PFSK-1 (cell line): ENCODE results near the gene LDHAL6A.

Source experiments
- FOXP2 ChIP-seq: optimal IDR thresholded peaks from 2 replicates; pipeline ENCODE3; 2011; ENCODE audit warnings: borderline replicate concordance, control low read depth, inconsistent platforms; ENCODE audit not compliant: insufficient read depth; ENCODE audit errors: extremely low read length, extremely low read depth
- POLR2AphosphoS5 ChIP-seq: IDR thresholded peaks from 2 replicates; pipeline ENCODE4 v1.6.1; 2012; ENCODE audit warnings: low read depth, mild to moderate bottlenecking, control low read depth, low read length, moderate library complexity
- SIN3A ChIP-seq: IDR thresholded peaks from 2 replicates; pipeline ENCODE4 v1.6.1; 2012; ENCODE audit warnings: mild to moderate bottlenecking, low read length, moderate library complexity, borderline replicate concordance; ENCODE audit not compliant: insufficient read depth
- TAF1 ChIP-seq: IDR thresholded peaks from 2 replicates; pipeline ENCODE4 v1.6.1; 2012; ENCODE audit warnings: low read length, control low read depth, borderline replicate concordance; ENCODE audit not compliant: insufficient read depth
- TF ChIP-seq, protein P1 (sequence below), 2 experiments: IDR thresholded peaks; 2 replicates each; pipeline versions ENCODE4 v1.6.1 to v1.8.0; 2011 to 2012; ENCODE audit warnings: low read depth in 2 of 2, low read length in 2 of 2, control low read depth in 1 of 2, inconsistent platforms in 1 of 2, mild to moderate bottlenecking in 1 of 2, moderate library complexity in 1 of 2; ENCODE audit not compliant: insufficient read depth in 1 of 2

LDHAL6A gene

DNA sequence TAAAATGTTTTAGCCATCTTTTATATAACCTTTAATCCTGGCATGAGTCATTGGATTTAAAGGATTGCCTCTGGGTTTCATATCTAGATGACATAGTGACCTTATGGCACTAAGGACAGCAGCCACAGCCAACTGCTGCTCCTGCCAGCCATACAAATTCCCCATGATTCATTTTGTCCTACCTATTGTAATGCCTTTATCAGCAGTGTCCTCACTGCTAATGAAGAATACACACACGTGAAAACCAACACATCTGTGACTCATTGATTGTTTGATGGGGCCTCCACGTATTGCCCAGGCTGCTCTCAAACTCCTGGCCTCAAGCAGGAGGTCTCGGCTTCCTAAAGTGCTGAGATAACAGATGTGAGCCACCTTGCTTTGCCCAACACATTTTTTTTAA is 1.8 kb downstream of the LDHAL6A start:
- TF ChIP-seq, protein P1, sequence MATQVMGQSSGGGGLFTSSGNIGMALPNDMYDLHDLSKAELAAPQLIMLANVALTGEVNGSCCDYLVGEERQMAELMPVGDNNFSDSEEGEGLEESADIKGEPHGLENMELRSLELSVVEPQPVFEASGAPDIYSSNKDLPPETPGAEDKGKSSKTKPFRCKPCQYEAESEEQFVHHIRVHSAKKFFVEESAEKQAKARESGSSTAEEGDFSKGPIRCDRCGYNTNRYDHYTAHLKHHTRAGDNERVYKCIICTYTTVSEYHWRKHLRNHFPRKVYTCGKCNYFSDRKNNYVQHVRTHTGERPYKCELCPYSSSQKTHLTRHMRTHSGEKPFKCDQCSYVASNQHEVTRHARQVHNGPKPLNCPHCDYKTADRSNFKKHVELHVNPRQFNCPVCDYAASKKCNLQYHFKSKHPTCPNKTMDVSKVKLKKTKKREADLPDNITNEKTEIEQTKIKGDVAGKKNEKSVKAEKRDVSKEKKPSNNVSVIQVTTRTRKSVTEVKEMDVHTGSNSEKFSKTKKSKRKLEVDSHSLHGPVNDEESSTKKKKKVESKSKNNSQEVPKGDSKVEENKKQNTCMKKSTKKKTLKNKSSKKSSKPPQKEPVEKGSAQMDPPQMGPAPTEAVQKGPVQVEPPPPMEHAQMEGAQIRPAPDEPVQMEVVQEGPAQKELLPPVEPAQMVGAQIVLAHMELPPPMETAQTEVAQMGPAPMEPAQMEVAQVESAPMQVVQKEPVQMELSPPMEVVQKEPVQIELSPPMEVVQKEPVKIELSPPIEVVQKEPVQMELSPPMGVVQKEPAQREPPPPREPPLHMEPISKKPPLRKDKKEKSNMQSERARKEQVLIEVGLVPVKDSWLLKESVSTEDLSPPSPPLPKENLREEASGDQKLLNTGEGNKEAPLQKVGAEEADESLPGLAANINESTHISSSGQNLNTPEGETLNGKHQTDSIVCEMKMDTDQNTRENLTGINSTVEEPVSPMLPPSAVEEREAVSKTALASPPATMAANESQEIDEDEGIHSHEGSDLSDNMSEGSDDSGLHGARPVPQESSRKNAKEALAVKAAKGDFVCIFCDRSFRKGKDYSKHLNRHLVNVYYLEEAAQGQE (IDR thresholded peaks at IDR 0.05; ENCODE audit: insufficient read depth in 1 of 2, low read depth in 2 of 2, low read length in 2 of 2) = peak in 1 of 2 experiments; percentile 43; a peak in 1 of 4 replicates
- no peak for TF ChIP-seq TAF1
- no peak for TF ChIP-seq FOXP2
- TF ChIP-seq POLR2AphosphoS5 = no peak
- TF ChIP-seq SIN3A = no peak

DNA sequence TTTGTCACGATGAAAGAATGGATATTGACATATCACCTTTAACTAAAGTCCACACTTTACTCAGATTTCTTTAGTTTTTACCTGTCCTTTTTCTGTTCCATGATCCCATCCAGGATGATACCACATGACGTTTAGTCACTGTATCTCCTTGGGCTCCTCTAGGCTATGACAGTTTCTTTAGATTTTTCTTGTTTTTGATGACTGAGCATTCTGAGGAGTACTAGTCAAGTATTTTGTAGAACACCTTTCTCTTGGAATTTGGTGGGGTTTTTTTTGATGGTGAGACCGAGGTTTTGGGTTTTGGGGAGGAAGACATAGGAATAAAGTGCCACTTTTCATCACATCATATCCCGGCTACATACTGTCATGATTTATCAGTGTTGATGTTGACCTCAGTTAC is 4.0 kb downstream of the LDHAL6A start:
- TF ChIP-seq, protein P1 (IDR thresholded peaks at IDR 0.05; ENCODE audit: insufficient read depth in 1 of 2, low read depth in 2 of 2, low read length in 2 of 2) = no peak
- TF ChIP-seq FOXP2 (no peak), POLR2AphosphoS5 (no peak), SIN3A (no peak), TAF1 (no peak)

DNA sequence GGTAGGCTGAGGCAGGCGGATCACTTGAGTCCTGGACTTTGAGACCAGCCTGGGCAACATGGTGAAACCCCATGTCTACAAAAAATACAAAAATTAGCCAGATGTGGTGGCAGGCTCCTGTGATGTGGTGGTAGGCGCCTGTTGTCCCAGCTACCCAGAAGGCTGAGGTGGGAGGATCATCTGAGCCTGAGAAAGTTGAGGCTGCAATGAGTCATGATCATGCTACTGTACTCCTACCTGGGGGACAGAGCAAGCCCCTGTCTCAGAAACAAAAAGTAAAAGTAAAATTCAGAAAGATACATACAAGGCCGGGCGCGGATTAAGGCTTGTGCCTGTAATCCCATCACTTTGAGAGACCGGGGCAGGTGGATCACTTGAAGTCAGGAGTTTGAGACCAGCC is 6.3 kb downstream of the LDHAL6A start:
- TF ChIP-seq TAF1 (no peak), FOXP2 (no peak)
- TF ChIP-seq, protein P1 (IDR thresholded peaks at IDR 0.05; ENCODE audit: insufficient read depth in 1 of 2, low read depth in 2 of 2, low read length in 2 of 2) = no peak

DNA sequence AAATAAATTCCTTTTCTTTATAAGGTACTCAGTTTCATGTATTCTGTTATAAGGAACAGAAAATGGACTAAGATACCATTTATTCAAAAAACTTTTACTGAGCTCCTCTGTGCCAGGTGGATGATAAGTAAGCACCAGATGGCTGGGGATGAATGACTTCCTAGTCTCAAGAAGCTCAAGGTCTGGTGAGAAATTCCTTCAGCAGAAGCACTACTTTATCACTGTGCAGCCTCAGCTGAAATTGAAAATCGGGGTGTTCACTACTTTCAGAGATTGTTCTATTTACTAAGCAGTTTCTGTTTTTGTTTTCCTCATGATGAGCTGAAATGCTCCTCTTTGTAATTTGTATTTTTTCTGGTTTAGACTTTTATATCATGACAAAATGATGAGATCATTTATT is 7.8 kb downstream of the LDHAL6A start:
- TF ChIP-seq SIN3A (no peak), FOXP2 (no peak), POLR2AphosphoS5 (no peak), TAF1 (no peak)
- TF ChIP-seq, protein P1 (IDR thresholded peaks at IDR 0.05; ENCODE audit: insufficient read depth in 1 of 2, low read depth in 2 of 2, low read length in 2 of 2) = no peak

DNA sequence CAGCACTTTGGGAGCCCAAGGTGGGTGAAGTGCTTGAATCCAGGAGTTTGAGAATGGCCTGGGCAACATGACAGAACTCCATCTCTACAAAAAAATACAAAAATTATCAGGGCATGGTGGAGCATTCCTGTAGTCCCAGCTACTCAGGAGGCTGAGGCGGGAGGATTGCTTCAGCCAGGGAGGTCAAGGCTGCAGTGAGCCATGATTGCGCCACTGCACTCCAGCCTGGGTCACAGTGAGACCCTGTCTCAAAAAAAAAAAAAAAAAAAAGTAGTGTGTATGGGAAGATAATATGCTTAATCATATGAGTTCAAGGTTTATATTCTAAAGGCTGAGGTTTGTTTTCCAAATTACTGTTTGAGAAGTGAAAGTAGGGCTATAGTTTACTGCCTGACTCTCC is 10.7 kb downstream of the LDHAL6A start:
- TF ChIP-seq SIN3A (no peak), POLR2AphosphoS5 (no peak), FOXP2 (no peak), TAF1 (no peak)
- TF ChIP-seq, protein P1 (IDR thresholded peaks at IDR 0.05; ENCODE audit: insufficient read depth in 1 of 2, low read depth in 2 of 2, low read length in 2 of 2) = no peak
